Retinal pigment epithelial cell (primary cell): ENCODE results near the gene CDH24.

Source experiments
- DNase-seq: peaks from one replicate; pipeline ENCODE4 v3.0.0-alpha.2; 2010; ENCODE audit warnings: low read depth
- H3K4me3 ChIP-seq: 2 replicates; pipeline ENCODE4 v1.5.1; 2011; ENCODE audit warnings: mild to moderate bottlenecking, low read length, control low read depth, moderate library complexity
- CTCF ChIP-seq: conservative IDR thresholded peaks from 2 replicates; pipeline ENCODE4 v1.5.1; 2011; ENCODE audit warnings: low read depth, low read length, control low read depth, inconsistent platforms

Gene CDH24

DNA sequence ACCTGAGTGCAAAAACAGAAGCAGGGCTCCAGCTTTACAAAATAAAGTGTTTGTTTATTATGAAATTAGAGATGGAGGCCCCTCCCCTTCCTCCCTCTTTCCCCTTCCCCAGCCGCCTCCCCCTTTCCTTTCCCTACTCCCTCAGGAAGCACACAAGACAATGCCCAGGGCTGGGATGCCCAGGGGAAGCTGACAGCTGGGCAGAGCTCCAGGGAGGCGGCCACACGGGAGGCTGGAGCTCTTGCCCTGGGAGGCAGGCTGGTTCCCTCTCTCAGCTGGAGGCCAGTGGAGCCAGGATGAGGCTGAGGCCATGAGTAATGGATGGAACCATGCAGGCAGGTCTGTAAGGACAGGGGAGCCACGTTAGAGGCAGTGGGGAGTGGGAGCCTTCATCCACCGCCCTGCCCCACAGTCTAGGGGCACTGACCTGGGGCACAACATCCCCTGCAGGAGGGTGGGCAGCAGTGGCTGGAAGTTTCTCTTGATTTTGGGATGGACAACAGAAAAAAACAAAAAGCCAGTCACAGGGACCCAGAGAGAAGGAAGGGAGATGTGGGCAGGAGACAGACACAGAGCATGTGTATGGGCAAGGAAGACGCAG lies 10.2 kb downstream of the CDH24 start:
- no peak overlapping the region for H3K4me3 ChIP-seq
- no peak for TF ChIP-seq CTCF
- no peak for DNase-seq

DNA sequence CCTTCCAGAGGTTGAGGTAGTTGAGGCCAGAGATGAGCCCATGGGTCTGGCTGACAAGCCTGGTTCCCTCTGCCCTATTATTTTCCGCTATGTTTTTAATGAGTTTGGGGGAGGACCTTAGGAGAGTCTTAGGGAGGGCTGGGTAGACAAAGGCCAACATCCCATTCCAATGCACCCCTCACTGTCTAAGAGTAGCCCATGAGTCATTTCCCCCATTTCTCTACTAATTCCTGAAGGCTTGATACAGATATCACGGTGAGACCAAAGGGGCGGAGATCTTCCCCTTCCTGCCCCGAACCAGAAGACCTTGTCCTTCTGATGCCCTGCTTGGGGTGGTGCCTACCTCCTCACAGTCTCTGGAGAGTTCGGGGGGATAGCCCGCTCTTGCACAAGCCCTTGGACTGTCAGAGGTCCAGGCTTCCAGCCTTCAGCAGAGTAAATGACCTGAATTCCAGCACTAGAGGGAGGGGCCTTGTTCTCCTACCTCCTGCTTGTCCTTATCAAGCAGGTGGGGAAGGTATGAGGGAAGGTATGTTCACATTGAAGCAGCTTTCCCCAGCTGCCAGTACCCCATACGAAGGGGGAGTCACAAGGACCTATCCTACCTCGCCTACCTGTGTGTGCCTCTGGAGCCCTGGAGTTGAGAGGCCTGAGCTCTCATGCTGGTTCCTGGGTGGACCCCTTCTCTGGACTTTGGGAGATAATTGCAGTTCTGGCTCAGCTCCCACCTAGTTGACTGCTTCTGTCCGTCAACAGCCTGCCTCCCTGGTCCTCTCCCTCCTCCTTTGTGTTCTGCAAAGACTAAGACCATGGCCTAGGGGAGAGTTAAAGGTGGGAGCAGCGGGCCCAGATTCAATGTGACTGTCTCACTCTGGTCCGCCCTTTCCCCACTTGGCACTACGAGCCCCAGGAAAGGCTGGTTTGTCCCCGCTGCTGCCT lies 11.6 kb downstream of the CDH24 start:
- no peak for DNase-seq
- TF ChIP-seq CTCF: no peak
- H3K4me3 ChIP-seq: no peak overlapping the region

- TF ChIP-seq CTCF: no peak
- no peak overlapping the region for H3K4me3 ChIP-seq
- no peak for DNase-seq
Measured at GRCh38 chr14:23044840-23045239, 12.5 kb downstream of the CDH24 start.

DNA sequence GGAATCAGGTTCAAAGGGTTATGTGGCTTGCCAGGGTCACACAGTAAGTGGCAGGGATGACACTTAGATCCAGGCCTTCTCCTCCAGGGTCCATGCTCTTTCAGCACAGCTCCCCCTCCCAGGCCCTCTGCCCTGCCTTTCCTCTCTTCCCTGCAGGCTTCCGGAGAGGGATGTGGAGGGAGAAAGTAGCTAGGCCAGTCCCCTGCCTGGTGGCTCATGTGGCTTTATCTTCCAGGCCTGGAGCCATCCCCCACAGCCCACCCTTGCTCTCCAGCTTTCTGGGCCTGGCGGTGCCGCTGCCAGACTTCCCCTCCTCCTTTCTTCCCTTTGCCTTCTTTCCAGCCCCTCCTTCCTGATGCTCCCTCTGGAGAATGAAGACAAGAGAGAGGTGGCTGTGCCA lies 13.6 kb downstream of the CDH24 start:
- H3K4me3 ChIP-seq: no peak overlapping the region
- DNase-seq: no peak
- no peak for TF ChIP-seq CTCF

- no peak for TF ChIP-seq CTCF
- H3K4me3 ChIP-seq: no peak overlapping the region
- DNase-seq: no peak
Measured at GRCh38 chr14:23043145-23043544, 14.2 kb downstream of the CDH24 start.

DNA sequence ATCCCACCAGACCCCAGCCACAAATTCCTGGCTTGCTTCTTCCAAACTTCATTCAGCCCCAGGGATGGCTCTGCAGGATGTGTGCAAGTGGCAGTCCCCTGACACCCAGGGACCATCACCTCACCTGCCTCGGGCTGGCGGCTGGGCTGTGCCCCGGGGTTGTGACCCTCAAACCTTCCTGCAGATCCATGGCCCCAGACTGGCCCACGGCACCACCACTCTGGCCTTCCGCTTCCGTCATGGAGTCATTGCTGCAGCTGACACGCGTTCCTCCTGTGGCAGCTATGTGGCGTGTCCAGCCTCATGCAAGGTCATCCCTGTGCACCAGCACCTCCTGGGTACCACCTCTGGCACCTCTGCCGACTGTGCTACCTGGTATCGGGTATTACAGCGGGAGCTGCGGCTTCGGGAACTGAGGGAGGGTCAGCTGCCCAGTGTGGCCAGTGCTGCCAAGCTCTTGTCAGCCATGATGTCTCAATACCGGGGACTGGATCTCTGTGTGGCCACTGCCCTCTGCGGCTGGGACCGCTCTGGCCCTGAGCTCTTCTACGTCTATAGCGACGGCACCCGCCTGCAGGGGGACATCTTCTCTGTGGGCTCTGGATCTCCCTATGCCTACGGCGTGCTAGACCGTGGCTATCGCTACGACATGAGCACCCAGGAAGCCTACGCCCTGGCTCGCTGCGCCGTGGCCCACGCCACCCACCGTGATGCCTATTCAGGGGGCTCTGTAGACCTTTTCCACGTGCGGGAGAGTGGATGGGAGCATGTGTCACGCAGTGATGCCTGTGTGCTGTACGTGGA lies 15.0 kb downstream of the CDH24 start, which contains the start of gene PSMB11:
Gene PSMB11, plus strand, starts transcription at position 51 of the 804 bp plus-strand sequence. Its CDS starts 14 bp downstream, at position 65.
- no peak for TF ChIP-seq CTCF
- no peak within 1 kb of the TSS for H3K4me3 ChIP-seq
- DNase-seq: no peak
